Smooth muscle cell of the brain vasculature (primary cell): ENCODE data around the gene PBX2.
A peak's percentile ranks its signal among the peaks of the same experiment; 100 is the strongest.
"Not testable (repeated sequence)": the region's sequence is repeated elsewhere in the genome, so short reads cannot be mapped to it uniquely, and the experiment has no call there.

Experiments
- DNase-seq: peaks from one replicate; pipeline ENCODE4 v3.0.0-alpha.2; 2012; ENCODE audit warnings: low read depth, low spot score

Gene PBX2

DNA sequence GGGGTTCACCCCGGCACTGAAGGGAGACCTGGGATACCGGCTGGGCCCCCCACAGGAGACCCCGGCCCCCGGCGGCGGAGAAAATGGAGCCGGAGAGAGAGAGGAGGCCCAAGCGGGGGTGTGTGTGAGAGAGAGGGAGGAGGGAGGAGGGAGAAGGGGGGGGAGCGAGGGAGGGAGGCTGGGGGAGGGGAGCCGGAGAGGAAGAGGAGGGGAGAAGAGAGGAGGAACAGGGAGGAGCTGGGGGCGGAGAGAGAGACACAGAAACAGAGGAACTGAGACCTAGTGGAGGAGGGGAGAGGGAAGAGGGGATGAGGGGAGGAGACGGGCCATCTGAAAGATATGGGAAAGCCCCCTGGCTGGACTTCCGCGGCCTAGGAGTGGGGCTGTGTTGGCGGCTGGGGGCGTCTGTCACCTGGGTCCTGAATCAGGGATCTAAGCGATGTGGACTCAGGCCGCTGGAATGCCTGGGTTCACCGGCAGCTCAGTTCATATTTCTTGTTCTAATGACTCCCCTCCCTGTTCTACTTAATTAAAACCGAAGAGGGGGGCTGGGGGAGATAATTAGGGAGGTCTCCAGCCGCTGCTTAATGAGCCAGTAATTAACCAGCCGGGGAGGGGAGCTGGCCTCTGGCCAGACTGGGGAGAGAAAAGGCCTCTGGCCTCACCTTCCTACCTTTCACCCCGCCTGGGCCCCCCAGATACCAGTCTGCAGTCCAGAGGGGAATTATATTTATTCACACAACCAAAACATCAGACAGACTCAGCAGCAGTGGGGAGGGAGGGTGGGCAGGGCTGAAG is at the start of gene PBX2:
PBX2 (minus strand) TSS at position 149 of the 798 bp plus-strand sequence. CDS start 287 bp downstream, outside the sequence.
- DNase-seq = peak; percentile 72

DNA sequence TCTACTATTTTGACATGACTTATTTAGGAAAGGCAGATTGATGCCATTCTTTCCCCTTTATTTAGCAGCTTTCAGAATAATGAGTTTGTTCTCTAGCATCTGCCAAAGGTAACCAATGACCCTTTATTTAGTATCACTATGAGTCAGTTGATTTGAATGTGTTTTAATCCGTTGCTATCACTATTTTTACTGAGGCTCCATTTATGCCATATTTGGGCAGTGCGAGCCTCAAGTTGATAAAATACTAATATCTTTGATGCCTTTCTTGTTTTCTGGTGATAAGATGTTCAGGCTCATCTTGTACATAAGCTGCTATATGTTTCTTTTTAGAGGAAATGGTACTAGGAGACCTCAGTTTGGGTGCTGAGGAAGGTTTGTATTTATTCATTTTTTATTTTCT is 49.5 kb upstream of the PBX2 start:
- DNase-seq = no peak

- DNase-seq = no peak
Observed at GRCh38 chr6:32234934-32235333, 44.9 kb upstream of the PBX2 start.

- no peak for DNase-seq
Observed at GRCh38 chr6:32226434-32226833, 36.4 kb upstream of the PBX2 start.

DNA sequence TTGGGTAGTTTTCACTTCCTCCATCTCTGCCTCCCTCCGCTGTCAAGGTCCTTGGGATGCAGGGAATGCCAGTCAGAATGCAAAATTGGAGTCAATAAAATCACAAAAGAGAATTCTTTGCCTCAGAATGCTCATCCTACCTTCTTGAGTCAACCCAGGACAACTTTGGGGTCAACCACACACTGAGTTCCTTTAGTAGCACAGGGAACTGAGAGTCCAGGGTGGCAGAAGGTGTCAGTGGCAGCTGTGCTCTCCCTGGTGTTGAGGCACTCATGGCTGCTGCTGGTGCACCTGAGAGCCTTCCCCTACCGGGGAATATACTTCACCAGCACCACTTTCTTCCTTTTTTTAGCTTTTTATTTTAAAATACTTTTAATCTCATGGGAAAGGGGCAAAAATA is 34.7 kb upstream of the PBX2 start:
- no peak for DNase-seq

GRCh38 chr6:32223258-32224235 is 33.5 kb upstream of the PBX2 start, which contains the start of gene NOTCH4:
Gene NOTCH4, minus strand, starts transcription at chr6:32224067. Its CDS starts 139 bp downstream, at chr6:32223928.
- no peak for DNase-seq

- no peak for DNase-seq
Observed at GRCh38 chr6:32222333-32223230, 32.6 kb upstream of the PBX2 start.

DNA sequence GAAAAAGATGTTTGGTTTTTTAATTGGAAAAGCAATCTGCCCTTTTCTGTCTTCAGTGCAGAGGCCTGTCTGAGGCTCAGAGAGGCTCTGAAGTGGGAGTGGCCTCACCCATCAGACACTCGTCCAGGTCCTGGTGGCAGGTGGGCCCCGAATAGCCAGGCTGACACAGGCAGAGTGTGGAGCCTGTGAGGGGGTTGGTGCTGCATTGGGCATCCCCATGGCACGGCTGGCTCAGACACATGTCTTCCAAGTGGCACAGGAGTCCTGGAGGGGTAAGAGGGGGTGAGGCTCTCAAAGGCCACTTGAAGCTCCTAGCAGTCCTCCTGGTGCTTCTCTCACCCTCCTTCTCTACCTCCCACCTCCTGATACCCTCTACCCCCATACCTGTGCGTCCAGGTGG is 30.0 kb upstream of the PBX2 start:
- no peak for DNase-seq

DNA sequence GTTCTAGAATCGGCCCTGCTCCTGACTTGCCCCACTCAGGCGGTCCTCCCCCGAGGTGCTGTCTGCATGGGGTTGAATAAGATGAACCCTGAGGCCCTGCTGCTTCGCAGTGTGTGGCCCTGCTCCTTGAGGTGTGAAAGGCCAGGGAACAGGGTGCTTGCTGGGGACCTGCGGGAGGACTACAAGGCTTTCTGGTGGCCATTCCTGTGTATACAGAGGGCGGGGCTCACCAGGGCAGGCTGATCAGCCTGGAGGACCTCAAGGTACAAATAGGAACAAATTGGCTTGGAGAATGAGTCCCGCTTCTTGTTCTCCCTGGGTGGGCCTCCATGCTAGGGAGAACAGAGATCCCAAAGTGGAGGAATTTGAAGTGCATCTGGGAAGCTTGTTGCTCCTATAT is 28.2 kb upstream of the PBX2 start:
- DNase-seq = no peak

- DNase-seq = no peak
Observed at GRCh38 chr6:32216998-32217397, 27.0 kb upstream of the PBX2 start.

GRCh38 chr6:32216285-32216684 is 26.3 kb upstream of the PBX2 start:
- no peak for DNase-seq

DNA sequence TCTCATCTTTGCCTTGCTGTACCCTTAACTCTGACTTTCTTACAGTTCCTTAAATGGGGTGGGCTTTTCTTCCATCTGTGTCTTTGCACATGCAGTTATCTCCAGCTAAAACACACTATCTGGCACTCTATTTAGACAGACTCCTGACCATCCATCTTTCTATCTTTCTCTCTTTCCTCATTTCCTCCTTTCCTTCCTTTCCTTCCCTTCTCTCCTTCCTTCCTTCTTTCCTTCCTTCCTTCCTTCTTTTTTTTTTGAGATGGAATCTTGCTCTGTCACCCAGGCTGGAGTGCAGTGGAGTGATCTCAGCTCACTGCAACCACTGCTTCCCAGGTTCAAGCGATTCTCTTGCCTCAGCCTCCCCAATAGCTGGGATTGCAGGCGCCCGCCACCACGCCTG is 25.6 kb upstream of the PBX2 start:
- no peak for DNase-seq

GRCh38 chr6:32214126-32214525 is 24.1 kb upstream of the PBX2 start:
- no peak for DNase-seq

GRCh38 chr6:32213649-32214048 is 23.6 kb upstream of the PBX2 start:
- DNase-seq = no peak

DNA sequence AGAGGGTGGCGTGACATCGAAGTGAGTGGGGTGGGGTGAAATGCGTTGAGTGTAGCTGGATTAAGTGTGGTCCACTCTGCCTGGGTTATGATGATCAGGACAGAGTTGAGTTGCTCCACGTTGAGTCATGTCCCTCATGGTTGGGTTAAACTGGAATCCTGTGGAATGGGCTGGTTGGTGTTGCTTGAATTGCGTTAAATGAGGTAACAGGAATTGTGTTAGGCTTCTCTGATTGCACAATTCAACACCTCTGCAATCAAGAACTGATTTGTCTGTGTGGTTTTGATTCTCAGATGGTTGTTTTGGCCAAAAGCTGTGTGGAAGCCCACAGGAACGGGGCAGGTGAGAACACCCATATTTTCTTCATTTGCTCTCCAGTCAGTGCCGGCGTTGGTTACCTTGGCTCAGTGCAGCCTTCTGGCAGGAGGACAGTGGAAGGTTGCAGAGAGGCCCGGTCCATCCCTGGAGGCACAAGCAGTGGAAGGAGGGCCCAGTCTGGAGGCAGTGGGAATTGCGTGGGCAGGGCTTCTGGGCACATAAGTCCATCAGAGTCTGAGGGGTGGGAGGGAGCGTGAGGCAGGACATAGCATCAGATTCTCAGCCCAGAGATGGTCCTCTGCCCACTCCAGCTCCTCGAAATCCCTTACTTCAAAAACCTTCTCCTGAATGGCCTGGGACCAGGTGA is 22.2 kb upstream of the PBX2 start:
- DNase-seq = no peak

- DNase-seq = not testable (repeated sequence)
Observed at GRCh38 chr6:32211432-32211831, 21.4 kb upstream of the PBX2 start.

DNA sequence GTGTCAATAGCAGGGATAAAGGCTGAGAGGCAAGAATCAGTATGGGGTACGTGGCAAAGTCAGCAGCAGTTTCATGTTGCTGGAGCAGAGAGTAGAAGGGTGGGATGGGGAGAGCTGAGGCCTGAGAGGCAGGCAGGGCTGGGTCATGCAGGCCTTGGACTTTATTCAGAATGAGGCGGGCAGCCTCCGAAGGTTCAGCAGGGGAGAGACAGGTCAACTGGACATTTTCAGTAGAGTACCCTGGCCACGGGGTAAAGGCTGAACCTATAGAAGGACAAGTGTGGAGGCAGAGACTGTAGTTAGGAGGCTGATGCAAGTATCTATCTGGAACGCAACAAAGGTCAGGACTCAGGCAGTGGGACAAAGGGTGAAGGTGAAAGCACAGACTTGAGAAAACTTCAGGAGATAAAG is 20.2 kb upstream of the PBX2 start:
- DNase-seq = no peak

DNA sequence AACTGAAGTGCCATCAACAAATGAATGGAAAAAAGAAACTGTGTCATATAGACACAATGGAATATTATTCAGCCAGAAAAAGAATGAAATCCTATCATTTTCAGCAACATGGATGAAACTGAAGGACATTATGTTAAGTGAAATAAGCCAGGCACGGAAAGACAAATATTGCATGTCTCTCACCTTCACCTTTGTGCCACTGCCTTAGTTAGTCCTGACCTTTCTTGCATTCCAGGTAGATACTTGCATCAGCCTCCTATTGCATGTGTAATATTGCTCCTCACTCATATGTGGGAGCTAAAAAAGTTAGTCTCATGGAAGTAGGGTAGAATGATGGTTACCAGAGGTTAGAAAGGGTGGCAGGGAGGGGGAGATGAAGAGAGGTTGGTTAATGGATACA is 19.0 kb upstream of the PBX2 start:
- DNase-seq = no peak

- no peak for DNase-seq
Observed at GRCh38 chr6:32204268-32204715, 14.3 kb upstream of the PBX2 start.

- DNase-seq = no peak
Observed at GRCh38 chr6:32203426-32204267, 13.6 kb upstream of the PBX2 start.
